HepG2 (cell line): ENCODE data around the gene SLC6A8. TPM values are rescaled to one million over a fixed set of nuclear protein-coding genes. Genes with fewer than 3 reads are reported as not detected.

ENCODE experiments used
- HIC2 ChIP-seq: sonication (generic); formaldehyde crosslinking; IDR thresholded peaks from 2 replicates; pipeline ENCODE4 v1.9.0; 2022; ENCODE audit warnings: low read depth, missing genetic modification reagents
- MXD3 ChIP-seq: IDR thresholded peaks from 2 replicates; pipeline ENCODE4 v1.6.1; 2016; ENCODE audit warnings: mild to moderate bottlenecking, missing biosample characterization, missing genetic modification reagents
- NCOA2 ChIP-seq: sonication (generic); formaldehyde crosslinking; IDR thresholded peaks from 2 replicates; pipeline ENCODE4 v1.8.0; 2022; ENCODE audit warnings: inconsistent platforms
- NFE2L2 ChIP-seq: fragments of 150-350 bp; IDR thresholded peaks from 2 replicates; pipeline ENCODE4 v1.6.1; 2014; ENCODE audit warnings: low read length
- SKI ChIP-seq: fragments of 450-650 bp; IDR thresholded peaks from one replicate; pipeline ENCODE4 v1.6.1; 2018; ENCODE audit warnings: mild to moderate bottlenecking; ENCODE audit not compliant: partially characterized antibody
- SNAI1 ChIP-seq: sonication (generic); formaldehyde crosslinking; IDR thresholded peaks from 2 replicates; pipeline ENCODE4 v1.5.0; 2020; ENCODE audit warnings: mild to moderate bottlenecking, missing genetic modification reagents, borderline replicate concordance
- TFDP2 ChIP-seq: sonication (generic); formaldehyde crosslinking; IDR thresholded peaks from 2 replicates; pipeline ENCODE4 v1.4.0; 2020; ENCODE audit warnings: missing genetic modification reagents
- ZBTB21 ChIP-seq: sonication (generic); formaldehyde crosslinking; IDR thresholded peaks from 2 replicates; pipeline ENCODE4 v1.4.0; 2020; ENCODE audit warnings: missing genetic modification reagents
- ZBTB40 ChIP-seq, 2 experiments: fragments of 450-650 bp in 1 of 2; sonication (generic) in 1 of 2; formaldehyde crosslinking in 1 of 2; IDR thresholded peaks; 2 replicates each; pipeline versions ENCODE4 v1.6.1 to v1.8.0; 2016 to 2022; ENCODE audit warnings: antibody characterized with exemption in 1 of 2, mild to moderate bottlenecking in 1 of 2, missing genetic modification reagents in 1 of 2
- ZNF770 ChIP-seq: sonication (generic); formaldehyde crosslinking; IDR thresholded peaks from 2 replicates; pipeline ENCODE4 v1.5.0; 2020; ENCODE audit warnings: mild to moderate bottlenecking, missing genetic modification reagents
- ZSCAN29 ChIP-seq: sonication (generic); formaldehyde crosslinking; conservative IDR thresholded peaks from 2 replicates; pipeline ENCODE4 v1.4.0; 2020; ENCODE audit warnings: mild to moderate bottlenecking, missing genetic modification reagents
- polyA plus RNA-seq, 8 experiments: library from polyadenylated mRNA; depleted of rRNA in 3 of 8; stranded (reverse) in 7 of 8; unstranded in 1 of 8; fragments of >200 nt; fragmentation: Illumina TruSeq in 4 of 8; extraction: Trizol in 4 of 8; gene quantifications; 2 replicates each; pipeline versions ENCODE4 v1.2.1 to v1.2.3, GENCODE V29; 2011 to 2016; ENCODE audit warnings: low read depth in 4 of 8, missing spikeins in 1 of 8, mixed read lengths in 1 of 8; ENCODE audit not compliant: insufficient read depth in 1 of 8
- total RNA-seq, 5 experiments: library from RNA; depleted of rRNA; stranded (reverse); fragments of >200 nt; fragmentation: Illumina TruSeq; extraction: Trizol; gene quantifications; 2 replicates each; pipeline ENCODE4 v1.2.3, GENCODE V29; 2016; ENCODE audit warnings: low read depth in 1 of 5

The SLC6A8 gene
- total and polyA plus RNA-seq, 2 of the 13 experiments (the other 11 are each of a cell fraction or from before 2014, with no cell fraction given), result 13.9 to 176 TPM

- no peak for TF ChIP-seq ZBTB40 (IDR thresholded peaks at IDR 0.05)
- TF ChIP-seq ZBTB40 (CRISPR knock-in tag; IDR thresholded peaks at IDR 0.05), result peak; percentile 38; the same call in 1 of the 2 replicates
- TF ChIP-seq HIC2 (CRISPR knock-in tag), result peak; percentile 66
- no peak for TF ChIP-seq ZSCAN29 (CRISPR knock-in tag)
- TF ChIP-seq ZNF770 (CRISPR knock-in tag), result no peak
- TF ChIP-seq TFDP2 (CRISPR knock-in tag), result 0 out of 2 replicates have a peak, but pooled peaks have one; percentile 27
- TF ChIP-seq SNAI1 (CRISPR knock-in tag), result no peak
- peak; percentile 69 for TF ChIP-seq NCOA2 (CRISPR knock-in tag)
- TF ChIP-seq NFE2L2, result peak; percentile 52; the same call in 1 of the 2 replicates
- TF ChIP-seq MXD3 (CRISPR knock-in tag), result no peak; the same call in 1 of the 2 replicates
- no peak for TF ChIP-seq ZBTB21 (CRISPR knock-in tag)
- TF ChIP-seq SKI, result peak; percentile 95
Measured at GRCh38 chrX:153726286-153727122, 38.8 kb downstream of the SLC6A8 start (continued).
